Transverse colon (tissue), 4 donors: ENCODE results near the gene MMD2. TPM values are rescaled to one million over a fixed set of nuclear protein-coding genes. Genes with fewer than 3 reads are reported as not detected.

Source experiments
- DNase-seq: peaks from one replicate; pipeline ENCODE4 v3.0.0-alpha.2; 2019
- H3K27ac ChIP-seq, 4 donors: fragments of 200-600 bp; sonication (generic); 2 replicates each; pipeline ENCODE4 v1.5.1; 2016 to 2018; ENCODE audit warnings: inconsistent platforms in 4 of 4
- H3K27me3 ChIP-seq: fragments of 200-600 bp; sonication (generic); 2 replicates; pipeline ENCODE4 v1.5.1; 2017; ENCODE audit warnings: inconsistent platforms
- H3K36me3 ChIP-seq, 4 donors: fragments of 200-600 bp; sonication (generic); 2 replicates each; pipeline ENCODE4 v1.5.1; 2017 to 2019; ENCODE audit warnings: inconsistent platforms in 4 of 4
- H3K4me1 ChIP-seq, 4 donors: fragments of 200-600 bp; sonication (generic); 2 replicates each; pipeline ENCODE4 v1.5.1; 2017 to 2020; ENCODE audit warnings: inconsistent platforms in 4 of 4
- H3K4me3 ChIP-seq, 4 donors: fragments of 200-600 bp; sonication (generic); 1 replicate in 1 of 4; 2 replicates in 3 of 4; pipeline versions ENCODE4 v1.5.1 to v1.6.1; 2017 to 2019; ENCODE audit warnings: inconsistent platforms in 4 of 4
- H3K9me3 ChIP-seq, 2 donors: fragments of 200-600 bp; sonication (generic); 2 replicates each; pipeline ENCODE4 v1.5.1; 2017 to 2019; ENCODE audit warnings: inconsistent platforms in 2 of 2
- CTCF ChIP-seq, 5 experiments: fragments of 200-600 bp in 3 of 5; fragments of 450-650 bp in 2 of 5; sonication (generic) in 3 of 5; IDR thresholded peaks; 1 replicate in 2 of 5; 2 replicates in 3 of 5; pipeline ENCODE4 v1.5.1; 2016 to 2017; ENCODE audit warnings: antibody characterized with exemption in 5 of 5, inconsistent platforms in 3 of 5, mild to moderate bottlenecking in 2 of 5, moderate library complexity in 1 of 5
- EP300 ChIP-seq: sonication (generic); formaldehyde crosslinking; IDR thresholded peaks from one replicate; pipeline ENCODE4 v1.6.1; 2017; ENCODE audit warnings: antibody characterized with exemption, low read depth
- POLR2A ChIP-seq: fragments of 450-650 bp; IDR thresholded peaks from one replicate; pipeline ENCODE4 v1.6.1; 2016; ENCODE audit warnings: antibody characterized with exemption, mild to moderate bottlenecking, moderate library complexity
- POLR2AphosphoS5 ChIP-seq, 3 donors: sonication (generic); formaldehyde crosslinking; IDR thresholded peaks; one replicate each; pipeline ENCODE4 v1.6.1; 2016; ENCODE audit warnings: antibody characterized with exemption in 3 of 3
- WGBS, 2 donors: methylation state at CpG; one replicate each; pipeline ENCODE4 v1.1.5; 2018; ENCODE audit warnings: low coverage in 1 of 2; 5-methylcytosine and 5-hydroxymethylcytosine counted together
- in situ Hi-C, 4 donors: fragments of 200-750 bp; cut with MboI; loops; one replicate each; pipeline versions ENCODE4 v1.15.0 to v1.15.1; 2017; ENCODE audit warnings: low sequenced_read_pairs in 3 of 4, low pct_ligation_motif_present in 1 of 4, low pct_unique_long_range_greater_than_20kb in 1 of 4
- intact Hi-C: fragments of 100-400 bp; cut with DNase I; formaldehyde crosslinking; loops from one replicate; pipeline ENCODE4 v1.15.1; 2023; ENCODE audit warnings: low total_unique reads
- small RNA-seq, 4 donors: library from RNA; depleted of rRNA; stranded (forward); fragments of <200 nt; gene quantifications; one replicate each; pipeline ENCODE3, GENCODE V24; 2016
- total RNA-seq, 4 donors: library from RNA; depleted of rRNA; stranded (reverse); fragments of >200 nt; gene quantifications; one replicate each; pipeline ENCODE4 v1.1.0, GENCODE V29; 2016

MMD2 gene
- total RNA-seq, 4 donors from 2014 or later = not detected

GRCh38 chr7:4857189-4857588, 101.8 kb downstream of the MMD2 start:
- Histone ChIP-seq H3K4me1 (no peaks in the 10 kb centered on the region), H3K4me3 (no peak overlapping the region), H3K27me3 (peaks cover 7% of the 10 kb centered on the region), H3K9me3 (no peaks in the 10 kb centered on the region), H3K36me3 (no peaks in the 10 kb centered on the region), H3K27ac (no peak overlapping the region)
- in situ Hi-C loops = no loop called here
- intact Hi-C loops = no loop called here
- DNase-seq = no peak
- TF ChIP-seq CTCF (IDR thresholded peaks at IDR 0.05) = no peak
- TF ChIP-seq POLR2A = no peak
- TF ChIP-seq EP300 = no peak
- no peak for TF ChIP-seq POLR2AphosphoS5 (IDR thresholded peaks at IDR 0.05)
- 63% methylated on average over 3 of the region's 3 CpGs for WGBS, 2 donors

GRCh38 chr7:4856336-4857057, 102.5 kb downstream of the MMD2 start:
- 85 to 86% methylated on average over 10 of the region's 10 CpGs for WGBS, 2 donors

More at GRCh38 chr7:4856336-4857057, 102.5 kb downstream of the MMD2 start:
- no peak for DNase-seq
- no peak overlapping the region for H3K27ac ChIP-seq
- no peaks in the 10 kb centered on the region for H3K4me1 ChIP-seq
- intact Hi-C loops (no loop called here), in situ Hi-C loops (no loop called here)
- TF ChIP-seq POLR2AphosphoS5 (IDR thresholded peaks at IDR 0.05) (no peak), POLR2A (no peak), CTCF (IDR thresholded peaks at IDR 0.05) (no peak), EP300 (no peak)
- no peak overlapping the region for H3K4me3 ChIP-seq
- H3K36me3 ChIP-seq = no peaks in the 10 kb centered on the region
- no peaks in the 10 kb centered on the region for H3K9me3 ChIP-seq
- H3K27me3 ChIP-seq = no peaks in the 10 kb centered on the region

Small RNAs within 50 kb of the gene (small RNA-seq; reads per million reads assigned to genes)
- gene AC092032.1 = 0 reads per million in 4 donors

Other genes starting within 250 kb of the MMD2 start
- 100 to 1,000 TPM in 1 of 4 donors, 10 to 100 TPM in 3; 36.6 to 111 (median 44.5) TPM for gene AP5Z1, start 183.6 kb downstream of the MMD2 start, total RNA-seq
- under 1 TPM in 2 of 4 donors, not detected in 2; 0.16 to 0.60 TPM for gene PAPOLB, start 97.2 kb downstream of the MMD2 start, total RNA-seq
- 1 to 10 TPM in 3 of 4 donors, under 1 TPM in 1; 0.80 to 6.2 (median 1.7) TPM for gene RADIL, start 75.5 kb downstream of the MMD2 start, total RNA-seq
- gene RBAK, start 86.7 kb upstream of the MMD2 start, total RNA-seq = 10 to 100 TPM in 1 of 4 donors, 1 to 10 TPM in 3; 3.4 to 11.6 (median 8.5) TPM
- gene WIPI2, start 231.0 kb upstream of the MMD2 start, total RNA-seq = 10 to 100 TPM; 30.8 to 64.3 (median 53.2) TPM